GM19395 (cell line): ENCODE results near the gene PAK6.
A peak's percentile ranks its signal among the peaks of the same experiment; 100 is the strongest.

ENCODE experiments used
- ATAC-seq: cut with Tn5 transposase; IDR thresholded peaks from one replicate; pipeline ENCODE4 v1.9.1; 2021; ENCODE audit warnings: mild to moderate bottlenecking, moderate library complexity; ENCODE audit not compliant: unreplicated experiment

The PAK6 gene

DNA sequence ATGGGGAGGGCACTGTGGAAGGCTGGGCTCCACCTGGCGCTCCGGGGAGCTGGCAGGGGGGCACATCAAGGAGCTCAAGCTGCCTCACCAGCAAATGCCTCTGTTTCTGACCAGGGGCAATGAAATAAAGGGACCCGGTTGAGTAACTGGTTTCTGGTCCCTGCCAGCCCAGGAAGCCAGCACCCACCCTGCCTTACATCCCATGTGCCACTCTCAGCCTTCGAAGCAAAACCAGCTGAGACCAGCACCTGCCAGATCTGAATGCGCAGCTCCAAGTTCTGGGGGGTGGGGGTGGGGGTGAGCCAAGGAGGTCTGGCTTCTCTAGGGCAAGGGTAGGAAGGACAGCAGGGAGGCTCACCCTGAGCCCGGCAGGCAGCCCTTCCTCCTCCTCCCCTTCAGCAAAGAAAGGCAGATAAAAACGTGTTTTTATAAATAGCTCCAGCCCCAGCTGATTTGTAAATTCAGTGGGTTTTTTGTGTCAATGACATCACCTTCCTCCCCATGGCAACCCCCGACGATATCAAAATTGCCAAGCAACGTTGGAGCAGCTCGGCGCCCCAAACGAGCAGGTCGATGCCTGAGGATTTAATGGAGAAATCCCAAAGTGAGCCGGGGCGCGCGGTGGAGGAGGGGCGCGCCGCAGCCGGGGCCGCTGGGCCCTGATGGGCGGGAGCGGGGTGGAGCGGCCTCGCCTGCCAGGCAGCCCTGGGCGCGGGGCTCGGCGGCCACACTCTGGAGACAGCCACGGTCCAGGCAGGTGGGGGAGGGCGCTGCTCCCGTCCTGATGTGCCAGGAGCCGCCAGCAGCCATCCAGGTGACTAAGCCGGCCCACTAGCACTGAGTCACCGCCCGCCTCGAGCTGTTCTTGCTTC is at the start of gene PAK6:
PAK6 (plus strand) TSS at position 532 of the 872 bp plus-strand sequence. CDS start 25,723 bp downstream, outside the sequence.
- no peak for ATAC-seq

DNA sequence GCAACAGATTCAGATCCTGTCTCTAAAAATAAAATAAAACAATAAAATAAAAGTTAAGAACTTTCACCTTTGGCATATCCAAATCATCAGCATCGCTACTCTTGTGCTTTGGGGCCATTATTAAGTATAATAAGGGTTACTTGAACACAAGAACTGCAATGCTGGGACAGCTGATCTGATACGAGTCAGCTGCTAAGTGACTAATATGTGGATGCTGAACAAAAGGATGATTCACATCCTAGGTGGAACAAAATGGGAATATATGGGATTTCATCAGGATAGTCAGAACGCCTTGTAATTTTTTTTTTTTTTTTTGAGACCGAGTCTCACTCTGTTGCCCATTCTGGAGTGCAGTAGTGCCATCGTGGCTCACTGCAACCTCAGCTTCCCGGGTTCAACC is 48.3 kb upstream of the PAK6 start:
- ATAC-seq = no peak

DNA sequence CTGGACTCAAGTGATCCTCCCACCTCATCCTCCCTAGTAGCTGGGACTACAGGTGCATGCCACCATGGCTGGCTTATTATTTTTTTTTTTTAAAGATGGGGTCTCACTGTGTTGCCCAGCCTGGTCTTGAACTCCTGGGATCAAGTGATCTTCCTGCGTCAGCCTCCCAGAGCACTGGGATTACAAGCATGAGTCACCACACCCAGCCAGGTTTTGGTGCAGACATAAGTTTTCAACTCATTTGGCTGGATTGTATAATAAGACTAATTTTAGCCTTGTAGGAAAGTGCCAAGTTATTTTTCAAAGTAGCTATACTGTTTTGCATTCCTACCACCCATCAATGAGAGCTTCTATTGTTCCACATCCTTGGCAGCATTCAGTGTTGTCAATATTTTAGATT is 45.9 kb upstream of the PAK6 start:
- ATAC-seq = no peak

GRCh38 chr15:40197434-40197833 is 41.4 kb upstream of the PAK6 start:
- no peak for ATAC-seq

DNA sequence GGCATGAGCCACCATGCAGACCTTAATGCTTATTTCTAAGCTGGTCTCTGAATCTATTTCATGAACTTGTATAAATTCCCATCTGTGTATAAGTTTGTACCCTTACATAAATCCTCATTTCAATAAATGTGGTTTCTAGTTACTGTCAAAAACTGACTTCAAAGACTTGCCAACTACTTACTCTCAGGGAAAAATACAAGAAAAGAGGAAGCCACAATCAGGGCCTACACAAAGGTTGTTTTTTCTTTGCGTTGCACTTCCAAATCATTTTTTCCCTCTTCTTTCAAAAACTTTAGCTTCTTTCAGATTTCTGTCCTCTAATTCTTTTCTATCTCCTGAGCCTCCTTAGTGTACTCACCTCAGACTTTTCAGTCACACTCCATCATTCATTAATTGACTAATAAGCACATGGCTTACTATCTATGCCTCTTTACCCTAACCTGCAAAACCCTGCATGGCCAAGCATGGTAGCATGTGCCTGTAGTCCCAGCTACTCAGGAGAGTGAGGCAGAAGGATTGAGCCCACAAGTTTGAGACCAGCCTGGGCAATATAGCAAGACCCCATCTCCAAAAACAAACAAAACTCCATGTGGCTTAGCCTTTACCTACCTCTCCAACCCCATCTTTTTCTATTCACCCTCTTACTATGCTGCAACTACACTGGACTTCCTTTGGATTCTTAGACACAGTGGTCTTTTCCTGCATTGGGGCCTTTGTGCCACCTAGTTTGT is 40.3 kb upstream of the PAK6 start:
- no peak for ATAC-seq

- ATAC-seq = no peak
These were observed 34.8 kb upstream of the PAK6 start for GRCh38 chr15:40204100-40204499.

- peak; percentile 54 for ATAC-seq
These were observed 21.6 kb upstream of the PAK6 start for GRCh38 chr15:40217166-40217824.

DNA sequence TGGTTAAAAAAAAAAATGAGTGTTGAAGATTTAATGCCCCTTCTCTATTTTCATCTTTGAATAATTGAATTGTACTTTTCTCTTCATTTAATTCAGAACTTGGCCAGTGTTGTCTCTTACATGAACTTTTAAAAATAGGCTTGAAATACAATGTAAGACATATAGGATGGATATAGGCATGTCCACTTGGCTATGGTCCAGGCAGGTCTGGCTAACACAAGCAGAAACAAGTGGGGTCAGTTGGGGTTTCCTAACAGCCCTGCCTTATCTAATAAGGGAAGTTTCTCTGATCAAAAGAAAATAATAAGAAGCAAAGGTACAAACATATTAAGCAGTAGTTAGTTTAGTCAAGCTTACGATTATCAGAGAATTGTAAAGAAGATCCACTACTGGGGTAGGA is 19.1 kb upstream of the PAK6 start:
- ATAC-seq = no peak

- ATAC-seq = no peak
These were observed 16.7 kb upstream of the PAK6 start for GRCh38 chr15:40222131-40222530.

DNA sequence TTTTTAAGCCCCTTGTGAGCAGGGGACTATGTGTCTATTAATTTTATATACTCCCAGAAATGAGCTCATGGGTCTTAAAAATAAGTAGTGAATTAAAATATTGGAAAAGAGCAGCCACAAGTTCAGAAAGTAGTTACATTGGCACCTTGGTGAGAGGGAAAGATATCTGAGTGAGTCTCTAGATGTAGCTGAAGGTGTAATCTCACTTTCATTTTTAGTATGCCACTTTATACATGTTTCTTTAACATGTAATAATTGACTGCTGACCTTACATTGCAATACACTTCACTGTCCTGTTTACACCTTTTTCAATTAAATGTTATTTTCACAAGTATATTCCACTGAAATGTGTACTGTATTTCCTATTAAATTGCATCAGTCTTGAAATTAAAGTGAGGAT is 12.1 kb upstream of the PAK6 start:
- no peak for ATAC-seq

DNA sequence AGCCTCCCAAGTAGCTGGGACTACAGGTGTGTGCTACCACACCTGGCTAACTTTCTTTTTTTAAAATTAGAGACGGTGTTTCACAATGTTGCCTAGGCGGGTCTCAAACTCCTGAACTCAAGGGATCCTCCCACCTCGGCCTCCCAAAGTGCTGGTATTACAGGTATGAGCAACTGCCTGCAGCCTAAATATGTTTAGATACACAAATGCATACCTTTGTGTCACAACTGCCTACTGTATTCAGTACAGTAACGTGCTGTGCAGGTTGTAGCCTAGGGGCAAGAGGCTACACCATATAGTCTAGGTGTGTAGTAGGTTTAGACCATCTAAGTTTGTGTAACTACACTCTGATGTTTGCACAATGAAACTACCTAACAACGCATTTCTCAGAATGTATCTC is 9.5 kb upstream of the PAK6 start:
- ATAC-seq = no peak

GRCh38 chr15:40229956-40230355 is 8.9 kb upstream of the PAK6 start:
- no peak for ATAC-seq

GRCh38 chr15:40232625-40233070 is 6.2 kb upstream of the PAK6 start:
- no peak for ATAC-seq

- no peak for ATAC-seq
These were observed 4.9 kb upstream of the PAK6 start for GRCh38 chr15:40233727-40234577.

- ATAC-seq = no peak
These were observed 4.1 kb upstream of the PAK6 start for GRCh38 chr15:40234783-40235182.

DNA sequence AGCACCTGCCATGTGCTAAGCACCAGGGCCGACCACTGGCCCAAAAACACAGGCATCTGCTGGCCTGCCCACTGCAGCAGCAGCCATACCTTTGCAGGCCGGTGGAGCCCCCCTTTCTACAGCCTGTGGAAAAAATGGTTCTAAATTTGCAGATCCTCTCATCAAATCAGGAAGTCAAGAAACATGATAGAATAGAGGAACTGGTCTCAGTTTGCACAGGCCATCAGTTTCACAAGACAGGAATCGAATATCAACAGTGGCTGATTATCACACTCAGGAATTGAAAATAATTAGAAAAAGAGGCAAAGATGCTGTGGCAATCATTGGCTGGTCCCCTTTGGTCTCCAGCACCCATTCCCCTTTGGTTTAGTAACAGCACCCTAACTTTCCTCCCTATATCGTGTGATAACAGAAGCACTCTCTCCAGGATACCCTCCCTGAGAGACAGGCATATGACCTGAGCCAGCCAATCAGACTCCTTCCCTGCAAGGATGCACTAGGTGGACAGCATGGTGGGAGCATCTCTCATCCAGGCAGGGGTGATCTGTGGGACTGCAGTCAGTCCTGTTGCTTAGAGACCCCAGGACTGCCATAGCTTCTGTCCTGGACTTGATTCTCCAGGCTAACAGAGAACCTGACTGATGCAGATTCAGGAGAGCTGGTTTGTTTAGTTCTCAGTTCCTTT is 3.5 kb upstream of the PAK6 start:
- no peak for ATAC-seq

DNA sequence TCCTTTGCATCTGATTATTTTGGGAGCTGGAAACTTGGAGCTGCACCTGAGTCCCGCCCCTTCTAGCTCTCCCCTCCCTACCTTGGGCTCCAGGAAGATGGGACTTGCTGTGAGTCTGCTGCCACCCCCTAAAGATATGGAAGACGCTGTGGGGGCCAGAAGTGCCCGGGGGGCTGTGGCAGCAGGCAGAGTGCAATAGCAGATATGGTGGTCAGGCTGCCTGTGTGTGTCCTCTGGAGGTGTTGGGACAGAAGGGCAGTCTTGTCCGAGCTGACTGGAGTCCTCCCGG is 485 bp downstream of the PAK6 start:
- ATAC-seq = no peak

GRCh38 chr15:40239693-40240618 is 1.1 kb downstream of the PAK6 start:
- ATAC-seq = no peak

DNA sequence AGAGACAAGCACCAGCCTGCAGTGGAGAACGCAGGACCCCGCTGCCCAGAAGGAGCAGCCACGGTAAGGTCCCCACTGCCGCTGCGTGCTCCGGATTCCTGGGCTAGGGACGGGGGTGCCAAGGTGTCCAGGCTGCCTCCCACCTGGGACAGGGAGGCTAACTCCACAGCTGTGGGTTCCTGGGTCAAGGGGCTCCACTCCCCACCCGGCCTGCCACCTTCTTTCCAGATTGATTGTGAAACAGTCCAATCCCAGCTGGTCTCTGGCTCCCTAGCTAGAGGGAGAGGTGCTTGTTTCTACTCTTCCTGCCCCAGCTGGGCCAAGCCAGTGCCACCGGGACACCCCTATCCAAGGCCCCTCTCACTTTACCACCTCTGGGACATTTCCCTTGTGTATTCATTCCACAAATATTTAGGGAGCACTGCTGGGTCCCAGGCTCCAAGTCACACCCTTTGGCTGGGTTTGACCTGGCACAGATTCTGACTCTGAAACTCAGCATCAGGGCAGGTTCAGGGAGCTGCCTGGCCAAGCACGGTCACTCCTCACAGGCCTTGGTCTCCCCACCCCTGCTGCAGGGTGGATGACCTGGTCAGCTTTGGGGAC is 1.9 kb downstream of the PAK6 start:
- no peak for ATAC-seq
